Panc1 (cell line): ENCODE data around the gene C1orf146. TPM values are rescaled to one million over a fixed set of nuclear protein-coding genes. Genes with fewer than 3 reads are reported as not detected.
"Not testable (repeated sequence)": the region's sequence is repeated elsewhere in the genome, so short reads cannot be mapped to it uniquely, and the experiment has no call there.

ENCODE experiments used
- ATAC-seq: fragments of 200-7000 bp; cut with Tn5 transposase; 2 replicates; pipeline ENCODE4 v1.9.1; 2020; ENCODE audit warnings: mild to moderate bottlenecking, moderate library complexity
- BruUV-seq: library from RNA; stranded (reverse); fragments of 400-500 nt; replicated peaks from 2 replicates; lab custom pipeline; 2021; lab: Mats Ljungman, UMichigan
- CTCF ChIA-PET: fragments of 300-600 bp; sonication (Branson Sonifier 250); formaldehyde crosslinking; loops from one replicate; lab custom pipeline; 2022; ENCODE audit warnings: antibody characterized with exemption; lab: Charles Lee
- POLR2A ChIA-PET: fragments of 300-600 bp; sonication (Branson Sonifier 250); formaldehyde crosslinking; loops from one replicate; lab custom pipeline; 2022; ENCODE audit warnings: antibody characterized with exemption; lab: Charles Lee
- DNase-seq: peaks from one replicate; pipeline ENCODE4 v3.0.0-alpha.2; 2010; ENCODE audit warnings: low read depth, low spot score
- H3K27ac ChIP-seq: 2 replicates; pipeline ENCODE4 v1.5.1; 2011; ENCODE audit warnings: mild to moderate bottlenecking, low read length, inconsistent platforms
- H3K27me3 ChIP-seq: fragments of 200-500 bp; sonication (Bioruptor generic); 2 replicates; pipeline ENCODE4 v1.6.0; 2014; ENCODE audit warnings: low read length, inconsistent platforms; ENCODE audit not compliant: control insufficient read depth, insufficient read depth
- H3K36me3 ChIP-seq: fragments of 200-500 bp; sonication (Bioruptor generic); 2 replicates; pipeline ENCODE4 v1.5.1; 2014; ENCODE audit warnings: inconsistent platforms, mild to moderate bottlenecking, low read length, moderate library complexity; ENCODE audit not compliant: control insufficient read depth, insufficient read depth
- H3K4me1 ChIP-seq: 2 replicates; pipeline ENCODE4 v1.5.1; 2011; ENCODE audit warnings: inconsistent platforms, mild to moderate bottlenecking, low read length, moderate library complexity; ENCODE audit not compliant: control insufficient read depth, insufficient read depth
- H3K4me3 ChIP-seq, 2 experiments: 2 replicates each; pipeline ENCODE4 v1.5.1; 2011 to 2012; ENCODE audit warnings: low read depth in 2 of 2, low read length in 2 of 2, mild to moderate bottlenecking in 2 of 2, inconsistent platforms in 1 of 2, moderate library complexity in 1 of 2
- H3K9me3 ChIP-seq: fragments of 200-500 bp; sonication (Bioruptor generic); 2 replicates; pipeline ENCODE4 v1.5.1; 2014; ENCODE audit warnings: low read depth, mild to moderate bottlenecking, inconsistent platforms, low read length, moderate library complexity; ENCODE audit not compliant: control insufficient read depth, insufficient read depth
- SIN3A ChIP-seq: IDR thresholded peaks from 2 replicates; pipeline ENCODE4 v1.6.1; 2012; ENCODE audit warnings: low read depth, mild to moderate bottlenecking, low read length, moderate library complexity, borderline replicate concordance; ENCODE audit not compliant: insufficient read depth
- in situ Hi-C: cut with HindIII; loops from 2 replicates; pipeline ENCODE4 v1.10.0; 2016; ENCODE audit warnings: low sequenced_read_pairs, low pct_unique_long_range_greater_than_20kb
- intact Hi-C: fragments of 100-400 bp; cut with micrococcal nuclease; formaldehyde crosslinking; loops from one replicate; pipeline ENCODE4 v1.10.0; 2022; ENCODE audit not compliant: unreplicated experiment
- total RNA-seq: library from RNA; stranded (reverse); gene quantifications from one replicate; pipeline ENCODE4 v1.2.1, GENCODE V29; 2021; ENCODE audit not compliant: unreplicated experiment
- TF ChIP-seq, protein P1 (sequence below): fragments of 450-650 bp; IDR thresholded peaks from 2 replicates; pipeline ENCODE4 v1.5.1; 2017; ENCODE audit warnings: mild to moderate bottlenecking

Gene C1orf146
- total RNA-seq, 1 experiment from 2014 or later: not detected

GRCh38 chr1:92281411-92281810 lies 63.7 kb downstream of the C1orf146 start:
- in situ Hi-C loops, H3K9me3 ChIP-seq, intact Hi-C loops, CTCF ChIA-PET, BruUV-seq, H3K27ac ChIP-seq, H3K27me3 ChIP-seq, H3K4me1 ChIP-seq, DNase-seq, H3K36me3 ChIP-seq, H3K4me3 ChIP-seq, ATAC-seq, POLR2A ChIA-PET: not testable (repeated sequence)

DNA sequence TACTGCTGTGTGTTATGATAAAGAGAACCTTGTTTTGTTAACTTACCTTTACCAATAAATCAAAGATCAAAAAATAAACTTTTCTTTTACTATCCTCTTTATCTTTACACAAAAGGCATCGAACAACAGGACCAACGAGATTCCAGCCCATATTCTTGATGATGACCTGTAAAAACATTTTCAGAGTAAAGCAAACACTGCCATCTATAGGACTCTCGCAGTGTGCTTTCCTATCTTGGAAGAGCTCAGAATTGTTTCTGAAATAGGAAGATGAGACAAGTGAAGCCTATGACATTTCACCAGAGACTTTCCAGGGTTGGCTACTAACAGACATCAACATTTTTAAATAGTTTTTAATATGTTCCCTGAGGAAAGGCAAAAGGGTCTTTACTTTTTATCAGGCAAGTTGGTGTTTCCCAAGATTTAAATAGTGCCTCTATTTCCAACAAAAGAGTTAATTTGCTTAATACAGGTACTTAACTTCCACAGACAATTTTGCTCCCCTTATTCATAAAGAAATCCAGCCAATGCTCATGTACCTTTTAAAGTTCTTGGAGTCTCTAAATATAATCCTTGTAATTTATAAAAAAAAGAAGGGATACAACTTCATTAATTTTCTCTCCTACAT lies 73.8 kb downstream of the C1orf146 start:
- in situ Hi-C loops: no loop called here
- peaks cover 11% of the 10 kb centered on the region for H3K36me3 ChIP-seq
- DNase-seq: no peak

More for the DNA sequence above, 73.8 kb downstream of the C1orf146 start:
- H3K27me3 ChIP-seq: no peaks in the 10 kb centered on the region
- CTCF ChIA-PET: interaction anchor here (0.5 to 1.0 kb wide), 3 partner anchors 213 to 296 kb away, joined by 3 to 6 read pairs (median 5); no protein-coding TSS in a partner anchor
- TF ChIP-seq SIN3A: no peak
- TF ChIP-seq, protein P1, sequence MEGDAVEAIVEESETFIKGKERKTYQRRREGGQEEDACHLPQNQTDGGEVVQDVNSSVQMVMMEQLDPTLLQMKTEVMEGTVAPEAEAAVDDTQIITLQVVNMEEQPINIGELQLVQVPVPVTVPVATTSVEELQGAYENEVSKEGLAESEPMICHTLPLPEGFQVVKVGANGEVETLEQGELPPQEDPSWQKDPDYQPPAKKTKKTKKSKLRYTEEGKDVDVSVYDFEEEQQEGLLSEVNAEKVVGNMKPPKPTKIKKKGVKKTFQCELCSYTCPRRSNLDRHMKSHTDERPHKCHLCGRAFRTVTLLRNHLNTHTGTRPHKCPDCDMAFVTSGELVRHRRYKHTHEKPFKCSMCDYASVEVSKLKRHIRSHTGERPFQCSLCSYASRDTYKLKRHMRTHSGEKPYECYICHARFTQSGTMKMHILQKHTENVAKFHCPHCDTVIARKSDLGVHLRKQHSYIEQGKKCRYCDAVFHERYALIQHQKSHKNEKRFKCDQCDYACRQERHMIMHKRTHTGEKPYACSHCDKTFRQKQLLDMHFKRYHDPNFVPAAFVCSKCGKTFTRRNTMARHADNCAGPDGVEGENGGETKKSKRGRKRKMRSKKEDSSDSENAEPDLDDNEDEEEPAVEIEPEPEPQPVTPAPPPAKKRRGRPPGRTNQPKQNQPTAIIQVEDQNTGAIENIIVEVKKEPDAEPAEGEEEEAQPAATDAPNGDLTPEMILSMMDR: peak; percentile 59; the same call in 1 of the 2 replicates
- no TSS peak for BruUV-seq
- ATAC-seq: peak; percentile 60; the same call in 1 of the 2 replicates
- intact Hi-C loops: loop anchor here (5.0 kb wide), 1 partner anchor 294 kb away; no protein-coding TSS in a partner anchor
- H3K9me3 ChIP-seq: no peaks in the 10 kb centered on the region
- no peak overlapping the region for H3K27ac ChIP-seq
- H3K4me1 ChIP-seq: no peaks in the 10 kb centered on the region
- no peak overlapping the region for H3K4me3 ChIP-seq
- POLR2A ChIA-PET: interaction anchor here (0.5 kb wide), 1 partner anchor 22 kb away, joined by 6 read pairs; no protein-coding TSS in a partner anchor

Other genes with a start within 250 kb of the C1orf146 start
- not detected for gene EPHX4, start 187.9 kb upstream of the C1orf146 start, total RNA-seq
- not detected for gene SETSIP, start 142.5 kb upstream of the C1orf146 start, total RNA-seq
- gene BTBD8, start 137.6 kb upstream of the C1orf146 start, total RNA-seq: 0.69 TPM
- gene GLMN, start 81.1 kb downstream of the C1orf146 start, total RNA-seq: 10.4 TPM
- gene RPAP2, start 81.1 kb downstream of the C1orf146 start, total RNA-seq: 16.3 TPM